ENCODE measurements around the gene MFSD11. TPM values are rescaled to one million over a fixed set of nuclear protein-coding genes. Genes with fewer than 3 reads are reported as not detected.

Gene MFSD11
- total and polyA plus RNA-seq, 10 donors: 6.9 to 45.4 (median 31.7) TPM

- no peak for TF ChIP-seq POLR2AphosphoS5 (IDR thresholded peaks at IDR 0.05)
- TF ChIP-seq POLR2A (IDR thresholded peaks at IDR 0.05): no peak
- TF ChIP-seq CTCF (IDR thresholded peaks at IDR 0.05 in 8 of 11, conservative IDR thresholded peaks at IDR 0.05 in 3 of 11): no peak
- Histone ChIP-seq H3K36me3 (peaks cover 5 to 94% (median 70%) of the 10 kb centered on the region in 6 donors), H3K4me3 (peak overlapping the region in 1 of 8 donors; percentile 56), H3K27ac (peak overlapping the region in 7 of 8 donors; percentile 72 to 92 (median 87)), H3K27me3 (replicated peaks in 1 of 7) (no peaks in the 10 kb centered on the region), H3K4me1 (peaks cover 13 to 84% (median 38%) of the 10 kb centered on the region in 6 donors), H3K9me3 (no peaks in the 10 kb centered on the region)
- intact Hi-C loops (cut with DNase I; ENCODE audit: low total_unique reads): no loop called here
- DNase-seq: peak; percentile 24
- WGBS, 5 donors: 49 to 83% (median 68%) methylated on average over 6 of the region's 6 CpGs
These were observed 21.1 kb upstream of the MFSD11 start for GRCh38 chr17:76716839-76717215.

- intact Hi-C loops (cut with DNase I; ENCODE audit: low total_unique reads): no loop called here
- peaks cover 5 to 97% (median 82%) of the 10 kb centered on the region in 6 donors for H3K36me3 ChIP-seq
- peaks cover 13 to 85% (median 44%) of the 10 kb centered on the region in 6 donors for H3K4me1 ChIP-seq
- DNase-seq: peak; percentile 68
- H3K27me3 ChIP-seq (replicated peaks in 1 of 7): no peaks in the 10 kb centered on the region
- H3K9me3 ChIP-seq: no peaks in the 10 kb centered on the region
- TF ChIP-seq CTCF (IDR thresholded peaks at IDR 0.05 in 8 of 11, conservative IDR thresholded peaks at IDR 0.05 in 3 of 11): no peak
- peak in 1 of 3 donors; percentile 54 for TF ChIP-seq POLR2AphosphoS5 (IDR thresholded peaks at IDR 0.05)
- H3K4me3 ChIP-seq: no peak overlapping the region
- peak overlapping the region in 1 of 8 donors; percentile 89 for H3K27ac ChIP-seq
- 90 to 98% (median 93%) methylated on average over 14 to 16 of the region's 16 CpGs for WGBS, 5 donors
These were observed 19.4 kb upstream of the MFSD11 start for GRCh38 chr17:76718516-76718915.

GRCh38 chr17:76720211-76720610 is 17.7 kb upstream of the MFSD11 start:
- intact Hi-C loops (cut with DNase I; ENCODE audit: low total_unique reads): no loop called here
- DNase-seq: peak; percentile 15
- H3K27ac ChIP-seq: no peak overlapping the region
- no peaks in the 10 kb centered on the region for H3K9me3 ChIP-seq
- TF ChIP-seq POLR2AphosphoS5 (IDR thresholded peaks at IDR 0.05) (no peak), POLR2A (IDR thresholded peaks at IDR 0.05) (no peak)
- no peaks in the 10 kb centered on the region for H3K27me3 ChIP-seq (replicated peaks in 1 of 7)
- peaks cover 20 to 86% (median 51%) of the 10 kb centered on the region in 6 donors for H3K4me1 ChIP-seq
- no peak overlapping the region for H3K4me3 ChIP-seq
- WGBS, 5 donors: 91 to 97% (median 94%) methylated on average over 9 of the region's 9 CpGs
- H3K36me3 ChIP-seq: peaks cover 5 to 100% (median 92%) of the 10 kb centered on the region in 6 donors

GRCh38 chr17:76720941-76721340 is 17.0 kb upstream of the MFSD11 start:
- Histone ChIP-seq H3K27me3 (replicated peaks in 1 of 7) (no peaks in the 10 kb centered on the region), H3K4me3 (no peak overlapping the region), H3K36me3 (peaks cover 5 to 96% (median 88%) of the 10 kb centered on the region in 6 donors), H3K27ac (peak overlapping the region in 1 of 8 donors; percentile 25), H3K9me3 (no peaks in the 10 kb centered on the region), H3K4me1 (peaks cover 17 to 86% (median 51%) of the 10 kb centered on the region in 6 donors)
- intact Hi-C loops (cut with DNase I; ENCODE audit: low total_unique reads): no loop called here
- WGBS, 5 donors: 92 to 97% (median 94%) methylated on average over 9 of the region's 9 CpGs
- TF ChIP-seq POLR2AphosphoS5 (IDR thresholded peaks at IDR 0.05) (peak in 1 of 3 donors; percentile 21), POLR2A (IDR thresholded peaks at IDR 0.05) (no peak), CTCF (IDR thresholded peaks at IDR 0.05 in 8 of 11, conservative IDR thresholded peaks at IDR 0.05 in 3 of 11) (no peak)
- peak; percentile 66 for DNase-seq

All from spleen (tissue), 11 donors.